GM21423 (cell line): ENCODE measurements around the gene PSPN.

Experiments
- ATAC-seq: cut with Tn5 transposase; IDR thresholded peaks from one replicate; pipeline ENCODE4 v1.9.1; 2021; ENCODE audit warnings: mild to moderate bottlenecking, moderate library complexity; ENCODE audit not compliant: unreplicated experiment

The PSPN gene

DNA sequence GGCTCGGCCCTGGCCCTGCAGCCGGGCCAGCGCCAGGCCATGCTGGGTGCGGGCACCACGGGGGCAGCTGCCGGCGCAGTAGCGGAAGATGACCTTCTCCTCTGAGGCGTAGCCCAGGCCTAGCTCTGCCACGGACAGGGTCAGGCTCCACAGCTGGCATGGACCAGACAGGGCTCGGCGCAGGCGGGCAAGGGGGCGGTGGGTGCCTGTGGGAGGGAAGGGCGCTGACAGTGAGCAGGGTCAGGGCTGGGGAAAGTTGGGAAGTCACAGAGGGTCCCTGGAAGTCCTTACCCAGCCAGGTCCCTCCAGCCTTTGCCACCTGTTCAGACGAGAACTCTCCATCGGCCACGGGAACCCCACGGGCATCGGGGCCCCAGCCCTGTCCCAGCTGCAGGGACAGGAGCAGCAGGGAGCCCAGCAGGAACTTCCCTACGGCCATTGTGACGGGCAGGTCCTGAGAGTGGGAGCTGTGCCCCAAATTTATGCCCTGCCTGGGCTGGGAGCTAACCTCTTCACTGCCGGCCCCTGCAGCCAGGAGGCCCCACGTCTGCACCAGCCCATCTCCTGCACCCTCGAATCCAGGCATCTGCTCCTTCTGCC, at the start of gene PSPN:
TSS of gene PSPN (minus strand) at position 523 of the 600 bp plus-strand sequence. CDS start at position 439, 84 bp downstream.
- no peak for ATAC-seq

DNA sequence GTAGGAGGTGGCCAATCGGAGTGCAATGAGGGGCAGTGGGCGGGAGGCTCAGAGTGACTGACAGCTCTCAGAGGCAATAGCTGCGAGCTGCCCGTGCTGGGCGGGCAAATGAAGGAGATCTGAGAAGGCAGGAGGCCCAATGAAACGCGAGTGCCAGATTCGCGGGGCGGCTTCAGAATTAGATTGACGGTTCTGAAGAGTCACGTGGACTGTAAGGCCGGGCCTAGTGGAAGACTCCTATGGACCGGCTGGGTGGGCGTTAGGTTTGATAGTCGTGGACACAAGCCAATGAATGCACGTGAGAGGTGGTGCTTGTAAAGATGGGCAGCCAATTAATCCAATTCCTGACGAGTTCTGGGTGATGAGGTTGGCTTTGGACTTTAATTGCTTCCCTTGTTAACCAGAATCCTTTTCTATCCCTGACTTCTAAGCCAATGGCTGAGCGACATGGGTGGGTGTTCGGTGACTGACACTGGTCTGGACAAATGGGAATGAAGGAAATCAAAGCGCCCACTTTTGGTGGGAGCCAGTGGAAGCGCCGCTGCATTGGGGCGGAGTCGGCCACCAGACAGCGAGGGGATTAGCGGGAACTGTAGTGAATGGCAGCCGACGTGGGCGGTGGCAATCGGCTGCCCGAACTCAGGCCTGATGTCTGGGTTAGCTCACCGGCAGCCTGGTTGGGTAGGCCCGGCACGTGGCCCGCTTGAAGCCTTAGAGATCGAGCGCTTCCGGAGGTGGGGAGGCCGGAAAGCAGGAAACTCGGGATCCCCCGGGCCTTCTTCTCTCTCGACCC, 49.4 kb upstream of the PSPN start:
- peak; percentile 85 for ATAC-seq

- ATAC-seq, result no peak
These were observed 48.6 kb upstream of the PSPN start, which contains the start of gene KHSRP for GRCh38 chr19:6424195-6424938. KHSRP (minus strand) TSS chr19:6424811; CDS start chr19:6424701, 110 bp downstream.

DNA sequence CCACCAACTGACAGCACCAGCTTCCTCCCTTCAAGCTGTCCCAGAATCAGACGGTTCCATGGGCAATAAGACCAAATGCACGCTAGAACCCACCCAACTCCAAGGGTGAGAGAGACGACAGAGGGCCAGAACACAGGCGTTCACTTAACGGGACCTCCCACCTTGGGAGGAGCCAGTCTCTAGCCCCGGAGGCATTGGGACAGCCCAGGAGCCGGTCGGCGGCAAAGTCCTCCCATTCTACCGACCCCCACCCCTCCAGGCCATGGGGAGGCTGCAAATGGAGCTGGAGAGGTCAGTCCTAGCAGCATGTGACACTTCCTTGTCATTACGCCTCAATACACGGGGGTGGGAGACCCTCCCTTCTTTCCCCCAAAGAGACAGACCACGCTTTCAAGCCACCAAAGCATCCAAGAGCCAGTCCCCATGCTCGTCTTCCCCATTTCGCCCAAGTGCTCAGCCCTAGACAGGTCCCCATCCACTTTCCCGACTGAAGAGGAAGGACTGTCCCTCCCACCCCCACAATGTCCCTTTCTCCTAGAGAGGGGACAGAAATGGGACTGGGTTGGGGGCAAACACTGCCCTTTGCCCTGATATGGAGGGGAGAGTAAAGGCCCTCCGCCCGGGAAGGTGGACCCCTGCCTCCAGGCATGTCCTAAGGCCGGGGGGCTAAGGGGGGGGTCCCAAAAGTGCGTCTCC, 47.9 kb upstream of the PSPN start:
- no peak for ATAC-seq

GRCh38 chr19:6421075-6422014, 45.6 kb upstream of the PSPN start:
- no peak for ATAC-seq

GRCh38 chr19:6418562-6418932, 42.8 kb upstream of the PSPN start:
- ATAC-seq, result no peak

- ATAC-seq, result no peak
These were observed 42.2 kb upstream of the PSPN start for GRCh38 chr19:6417713-6418561.

DNA sequence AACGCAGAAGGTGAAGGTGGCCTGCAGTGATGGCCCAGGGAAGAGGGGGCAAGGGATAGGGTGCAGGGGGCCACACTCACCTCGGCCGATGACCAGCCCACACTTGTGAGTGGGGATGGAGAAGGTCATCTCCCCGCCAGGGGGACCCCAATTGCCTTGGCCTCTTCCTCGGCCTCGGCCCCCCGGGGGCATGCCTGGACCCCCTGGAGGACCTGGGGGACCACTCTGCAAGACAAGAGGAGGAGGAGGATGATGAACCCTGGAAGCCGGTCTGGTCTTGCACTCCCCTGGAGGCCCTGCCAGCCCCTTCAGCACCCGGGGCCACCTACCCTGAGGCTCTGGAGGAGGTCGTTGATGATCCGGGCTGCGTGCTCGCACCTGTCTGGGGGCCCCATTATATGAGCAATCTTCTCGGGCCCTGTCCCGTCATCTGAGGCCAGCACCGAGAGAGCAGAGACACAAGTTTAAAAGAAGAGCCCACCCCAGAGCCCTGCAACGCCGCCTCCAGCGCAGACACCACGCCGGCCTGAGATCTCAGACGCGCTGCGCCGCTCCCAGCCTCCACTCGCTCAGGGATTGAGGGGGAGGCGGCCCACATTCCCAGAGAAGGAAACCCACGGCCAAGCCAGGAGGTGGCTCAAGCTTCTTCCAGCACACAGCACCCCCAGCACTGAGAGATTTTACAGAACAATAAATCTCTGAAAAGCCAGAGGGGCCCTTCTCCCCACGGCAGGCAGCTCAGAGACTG, 41.1 kb upstream of the PSPN start:
- no peak for ATAC-seq

DNA sequence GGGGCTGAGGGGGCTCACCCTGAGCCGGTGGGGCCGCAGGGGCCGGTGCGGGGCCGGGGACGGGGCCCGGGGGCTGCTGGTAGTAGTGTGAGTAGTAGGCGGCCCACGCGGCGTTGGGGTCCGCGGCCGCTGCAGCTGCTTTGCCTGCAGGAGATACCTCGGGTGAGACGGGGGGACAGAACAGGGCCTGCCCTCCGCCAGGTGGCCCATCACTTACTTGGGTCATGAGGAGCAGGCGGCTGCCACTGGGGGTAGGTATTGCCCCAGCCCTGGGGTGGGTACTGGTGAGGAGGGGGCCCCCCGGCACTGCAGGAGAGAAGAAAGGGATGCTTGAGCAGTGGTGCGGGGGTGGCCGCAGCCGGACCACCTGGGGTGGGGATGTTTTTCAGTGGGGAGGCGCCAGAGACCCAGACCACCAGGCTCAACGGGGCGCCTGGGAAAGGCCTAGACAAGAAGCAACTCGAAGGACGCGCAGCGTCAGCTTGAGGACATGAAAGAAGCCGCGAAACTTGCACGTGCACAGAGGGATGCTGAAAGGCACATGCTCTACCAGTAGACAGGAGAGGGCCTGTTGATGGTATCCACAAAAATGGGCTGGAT, 40.0 kb upstream of the PSPN start:
- no peak for ATAC-seq

- no peak for ATAC-seq
These were observed 39.3 kb upstream of the PSPN start for GRCh38 chr19:6414793-6415590.

- no peak for ATAC-seq
These were observed 38.2 kb upstream of the PSPN start for GRCh38 chr19:6413721-6414643.

DNA sequence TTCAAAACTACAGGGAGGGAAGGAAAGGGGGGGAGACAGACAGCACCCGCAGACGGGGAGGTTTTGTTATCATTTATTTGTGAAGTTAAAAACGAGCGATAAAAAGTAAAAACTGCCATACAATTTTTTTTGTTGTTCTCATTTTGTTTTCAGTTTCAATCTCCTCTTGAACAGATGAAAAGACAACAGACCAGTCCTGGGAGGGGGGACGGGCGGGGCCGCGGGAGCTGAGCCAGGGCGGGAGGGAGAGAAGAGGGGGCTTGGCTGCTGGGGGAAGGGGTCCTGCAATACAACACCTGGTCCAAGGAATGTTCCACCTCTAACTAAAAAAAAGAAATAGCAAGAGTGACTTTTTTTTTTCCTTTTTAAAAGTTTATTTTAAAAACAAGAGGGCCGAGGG, 37.6 kb upstream of the PSPN start:
- ATAC-seq, result no peak

DNA sequence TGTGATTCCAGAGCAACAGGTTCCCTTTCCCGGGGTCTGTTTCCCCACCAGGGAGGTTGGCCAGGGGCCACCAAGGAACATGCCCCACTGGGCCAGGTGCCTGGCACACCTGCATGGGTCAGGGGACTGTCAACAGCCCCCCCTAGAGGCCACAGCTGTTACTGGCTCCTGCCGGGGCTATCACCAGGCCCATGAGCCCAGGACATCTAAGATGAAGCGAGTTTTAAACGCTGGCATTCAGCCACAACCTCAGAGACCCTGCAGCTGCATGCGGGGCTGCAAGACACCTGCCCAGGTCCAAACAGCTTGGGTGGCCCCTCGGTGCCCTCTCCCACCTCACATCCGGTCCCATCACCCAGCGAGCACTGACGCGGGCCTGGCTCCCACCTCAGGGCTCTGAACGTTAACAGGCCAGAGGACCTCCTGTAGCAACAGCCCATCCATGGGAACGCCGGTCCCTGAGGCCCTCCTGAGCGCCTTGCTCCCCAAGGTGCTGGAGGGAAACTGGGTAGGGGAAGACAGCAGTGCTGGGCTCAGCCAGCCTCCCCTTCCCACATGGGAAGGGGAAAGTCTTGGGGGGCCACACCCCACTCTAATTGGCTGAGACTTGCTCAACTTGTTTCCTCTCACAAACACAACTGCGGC, 36.8 kb upstream of the PSPN start:
- no peak for ATAC-seq

GRCh38 chr19:6412061-6412446, 36.3 kb upstream of the PSPN start:
- no peak for ATAC-seq

- ATAC-seq, result no peak
These were observed 33.6 kb upstream of the PSPN start for GRCh38 chr19:6409346-6409745.

DNA sequence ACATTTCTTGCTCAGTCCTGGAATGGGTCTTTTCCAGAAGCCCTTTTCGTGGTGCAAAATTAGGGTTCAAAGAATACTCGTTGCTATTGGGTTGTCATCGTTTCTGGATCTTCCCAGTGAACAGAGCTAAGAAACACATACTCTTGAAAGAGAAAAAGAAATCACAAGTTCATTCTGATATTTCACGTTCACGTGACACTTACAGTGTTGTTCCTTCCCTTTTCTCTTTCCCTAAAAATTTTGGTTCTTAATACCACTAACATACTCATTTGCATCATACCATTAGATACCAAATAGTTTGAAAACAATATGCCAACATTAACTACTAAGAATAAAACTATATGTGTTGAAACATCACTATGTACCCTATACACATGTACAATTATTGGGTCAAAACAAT, 30.7 kb upstream of the PSPN start:
- no peak for ATAC-seq
